ENCODE measurements around the gene MYLK4.

The MYLK4 gene

GRCh38 chr6:2750832-2751231 is at the start of gene MYLK4:
TSS of gene MYLK4 (minus strand) at chr6:2750922. CDS start at chr6:2749294, 1,628 bp downstream.
- TF ChIP-seq, protein P1, sequence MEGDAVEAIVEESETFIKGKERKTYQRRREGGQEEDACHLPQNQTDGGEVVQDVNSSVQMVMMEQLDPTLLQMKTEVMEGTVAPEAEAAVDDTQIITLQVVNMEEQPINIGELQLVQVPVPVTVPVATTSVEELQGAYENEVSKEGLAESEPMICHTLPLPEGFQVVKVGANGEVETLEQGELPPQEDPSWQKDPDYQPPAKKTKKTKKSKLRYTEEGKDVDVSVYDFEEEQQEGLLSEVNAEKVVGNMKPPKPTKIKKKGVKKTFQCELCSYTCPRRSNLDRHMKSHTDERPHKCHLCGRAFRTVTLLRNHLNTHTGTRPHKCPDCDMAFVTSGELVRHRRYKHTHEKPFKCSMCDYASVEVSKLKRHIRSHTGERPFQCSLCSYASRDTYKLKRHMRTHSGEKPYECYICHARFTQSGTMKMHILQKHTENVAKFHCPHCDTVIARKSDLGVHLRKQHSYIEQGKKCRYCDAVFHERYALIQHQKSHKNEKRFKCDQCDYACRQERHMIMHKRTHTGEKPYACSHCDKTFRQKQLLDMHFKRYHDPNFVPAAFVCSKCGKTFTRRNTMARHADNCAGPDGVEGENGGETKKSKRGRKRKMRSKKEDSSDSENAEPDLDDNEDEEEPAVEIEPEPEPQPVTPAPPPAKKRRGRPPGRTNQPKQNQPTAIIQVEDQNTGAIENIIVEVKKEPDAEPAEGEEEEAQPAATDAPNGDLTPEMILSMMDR (IDR thresholded peaks at IDR 0.05; ENCODE audit: low read length, missing control alignments): no peak
- no peak for DNase-seq (ENCODE audit: low read depth)

DNA sequence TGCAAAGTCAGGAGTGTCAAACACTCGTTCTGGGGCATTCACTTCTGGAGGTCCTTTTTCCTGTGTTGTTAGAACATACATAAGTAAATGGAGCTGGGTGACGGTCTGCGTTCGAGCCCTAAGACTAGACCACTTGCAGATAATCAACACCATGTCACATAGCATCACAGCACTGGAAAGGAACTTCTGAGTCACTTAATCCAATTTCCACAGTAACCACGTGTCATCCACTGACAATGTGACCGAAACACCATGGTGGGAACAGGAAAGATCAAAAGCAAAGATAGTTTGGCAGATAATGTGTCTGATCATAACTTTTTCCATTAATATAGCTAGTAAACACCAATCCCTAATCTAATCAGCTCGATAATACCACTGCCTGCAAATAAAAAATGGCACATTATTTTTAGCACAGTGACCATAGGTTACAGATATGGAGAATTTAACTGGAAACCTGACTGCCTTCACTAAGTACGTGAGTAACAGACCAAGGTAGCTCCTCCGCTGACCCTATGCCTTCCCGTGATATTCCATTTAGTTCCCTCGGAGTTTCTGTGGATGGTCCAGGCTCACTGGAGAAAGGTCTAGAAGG is 49.3 kb upstream of the MYLK4 start:
- TF ChIP-seq, protein P1 (IDR thresholded peaks at IDR 0.05; ENCODE audit: low read length, missing control alignments): no peak
- H3K4me3 ChIP-seq (replicated peaks; ENCODE audit: low read depth, low read length): no peak overlapping the region
- DNase-seq (ENCODE audit: low read depth): no peak

More at GRCh38 chr6:2750832-2751231, at the start of gene MYLK4:
- no peak within 1 kb of the TSS for H3K4me3 ChIP-seq (replicated peaks; ENCODE audit: low read depth, low read length)

GRCh38 chr6:2798586-2799134 is 47.9 kb upstream of the MYLK4 start:
- H3K4me3 ChIP-seq (replicated peaks; ENCODE audit: low read depth, low read length): no peak overlapping the region
- TF ChIP-seq, protein P1 (IDR thresholded peaks at IDR 0.05; ENCODE audit: low read length, missing control alignments): no peak

DNA sequence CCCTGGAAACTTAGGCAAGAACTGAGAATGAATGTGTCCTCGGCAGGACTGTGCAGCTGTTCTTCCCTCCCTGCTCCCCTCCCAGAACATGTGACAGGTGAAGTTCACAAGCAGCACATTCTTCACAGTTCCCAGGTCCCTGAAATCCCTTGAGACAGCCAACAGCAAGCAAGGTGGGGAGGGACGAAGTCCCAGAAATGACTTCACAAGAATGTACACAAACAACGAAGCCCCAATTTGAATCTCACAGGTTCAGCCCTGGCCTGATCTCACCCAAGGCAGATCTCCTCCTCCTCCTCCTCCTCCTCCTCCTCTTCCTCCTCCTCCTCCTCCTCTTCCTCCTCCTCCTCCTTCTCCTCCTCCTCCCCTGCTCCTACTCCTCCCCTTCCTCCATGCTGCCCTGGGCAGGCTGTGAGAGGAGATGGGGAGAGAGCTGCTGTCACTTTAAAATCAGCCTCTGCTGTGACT is 46.9 kb upstream of the MYLK4 start:
- no peak for DNase-seq (ENCODE audit: low read depth)
- H3K4me3 ChIP-seq (replicated peaks; ENCODE audit: low read depth, low read length): no peak overlapping the region
- TF ChIP-seq, protein P1 (IDR thresholded peaks at IDR 0.05; ENCODE audit: low read length, missing control alignments): no peak

More at GRCh38 chr6:2798586-2799134, 47.9 kb upstream of the MYLK4 start:
- DNase-seq (ENCODE audit: low read depth): no peak

DNA sequence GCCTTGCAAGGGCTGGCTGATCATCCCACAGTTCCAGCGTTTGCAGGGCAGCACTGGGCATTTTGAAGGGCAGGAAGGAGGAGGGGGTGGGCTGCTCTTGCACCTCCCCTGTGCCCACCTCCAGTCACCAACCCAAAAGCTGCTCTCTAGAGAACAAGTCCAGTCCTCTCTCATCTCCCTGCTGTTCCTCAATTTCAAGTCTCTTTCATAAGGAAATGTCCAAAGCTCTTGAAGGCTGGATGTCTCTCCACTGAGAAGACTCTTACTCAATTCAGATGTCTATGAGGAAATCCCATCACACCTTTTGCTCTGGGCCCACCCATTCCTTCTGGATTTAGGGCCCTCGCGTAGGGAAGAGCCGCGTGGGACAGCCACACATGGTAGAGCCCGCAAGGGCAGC is 46.1 kb upstream of the MYLK4 start:
- DNase-seq (ENCODE audit: low read depth): no peak
- H3K4me3 ChIP-seq (replicated peaks; ENCODE audit: low read depth, low read length): no peak overlapping the region
- TF ChIP-seq, protein P1 (IDR thresholded peaks at IDR 0.05; ENCODE audit: low read length, missing control alignments): no peak

DNA sequence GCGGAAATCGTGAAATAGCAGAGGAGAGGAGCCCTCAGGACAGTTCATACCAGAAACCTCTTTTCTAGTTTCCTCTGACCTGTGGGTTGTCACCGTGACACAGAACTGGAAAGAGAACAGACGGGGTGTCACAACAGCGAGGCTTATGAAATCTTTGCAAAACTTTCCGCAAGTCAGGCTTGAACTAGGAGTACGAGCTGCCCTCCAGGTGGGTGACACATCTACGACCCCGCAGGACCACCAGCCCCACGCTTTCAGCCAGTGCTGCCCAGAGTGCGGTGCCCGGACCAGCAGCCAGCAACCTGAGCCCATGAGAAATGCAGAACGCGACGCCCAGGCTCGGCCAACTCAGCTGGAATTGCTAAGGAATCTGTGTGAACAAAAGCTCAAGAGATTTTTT is 45.2 kb upstream of the MYLK4 start:
- DNase-seq (ENCODE audit: low read depth): no peak
- TF ChIP-seq, protein P1 (IDR thresholded peaks at IDR 0.05; ENCODE audit: low read length, missing control alignments): no peak
- no peak overlapping the region for H3K4me3 ChIP-seq (replicated peaks; ENCODE audit: low read depth, low read length)

DNA sequence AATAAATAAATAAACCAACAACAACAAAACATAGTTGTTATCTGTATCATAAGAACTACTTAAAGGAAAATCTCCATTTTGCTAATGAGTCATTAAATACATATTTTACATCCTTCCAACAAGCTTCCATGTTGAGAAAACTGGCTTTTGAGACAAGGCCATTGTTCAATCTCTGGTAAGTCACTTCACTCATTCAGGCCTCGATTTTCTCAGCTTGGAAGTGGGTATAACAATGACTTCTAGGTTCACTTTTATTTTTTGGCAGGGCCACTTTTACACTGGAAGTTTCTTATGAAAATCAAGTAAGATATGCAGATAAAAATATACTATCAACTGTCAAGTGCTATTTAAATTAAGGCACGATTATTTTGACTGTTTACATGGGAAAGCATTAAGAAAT is 44.4 kb upstream of the MYLK4 start:
- no peak overlapping the region for H3K4me3 ChIP-seq (replicated peaks; ENCODE audit: low read depth, low read length)
- no peak for DNase-seq (ENCODE audit: low read depth)
- TF ChIP-seq, protein P1 (IDR thresholded peaks at IDR 0.05; ENCODE audit: low read length, missing control alignments): no peak
